GM04503 (cell line): ENCODE measurements around the gene CNGA3.
A peak's percentile ranks its signal among the peaks of the same experiment; 100 is the strongest.

Experiments used
- DNase-seq: peaks from one replicate; pipeline ENCODE4 v3.0.0-alpha.2; 2012; ENCODE audit warnings: low read depth

CNGA3 gene

DNA sequence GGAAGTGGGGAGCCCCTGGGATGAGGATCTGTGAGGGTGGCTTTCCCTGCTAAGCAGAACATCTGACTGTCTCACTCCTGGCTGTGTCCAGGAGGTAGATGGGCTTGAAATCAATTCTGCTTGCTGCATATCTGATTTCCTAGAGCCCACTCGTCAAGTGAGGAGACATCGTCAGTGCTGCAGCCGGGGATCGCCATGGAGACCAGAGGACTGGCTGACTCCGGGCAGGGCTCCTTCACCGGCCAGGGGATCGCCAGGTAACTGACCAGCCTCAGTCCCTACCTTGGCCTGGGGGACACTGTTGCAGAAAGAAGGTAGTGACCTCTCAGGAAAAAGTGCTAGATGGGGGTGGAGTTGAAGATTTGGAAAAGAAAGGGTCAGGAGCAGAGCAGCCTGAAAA, 31.3 kb downstream of the CNGA3 start:
- DNase-seq, result no peak

DNA sequence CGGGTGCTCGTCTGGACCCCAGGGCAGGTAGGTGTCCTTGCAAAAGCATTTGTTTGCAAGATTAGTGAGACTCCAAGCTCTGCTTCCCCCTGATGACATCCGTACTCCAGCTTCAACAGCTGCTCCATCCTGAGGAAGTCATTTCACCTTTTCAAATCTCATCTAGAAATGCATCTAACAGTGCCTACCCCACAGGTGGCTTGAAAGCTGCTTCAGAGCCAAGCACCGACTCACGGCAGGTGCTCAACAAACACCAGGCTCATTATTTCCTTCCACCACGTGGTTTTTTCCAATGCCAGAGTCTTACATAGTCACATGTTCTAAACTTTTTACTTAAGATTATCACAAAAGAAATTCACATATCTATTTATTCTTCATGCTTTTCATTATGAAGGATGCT, 31.9 kb downstream of the CNGA3 start:
- no peak for DNase-seq

- DNase-seq, result peak; percentile 54
These were observed 32.6 kb downstream of the CNGA3 start for GRCh38 chr2:98378901-98379300.

DNA sequence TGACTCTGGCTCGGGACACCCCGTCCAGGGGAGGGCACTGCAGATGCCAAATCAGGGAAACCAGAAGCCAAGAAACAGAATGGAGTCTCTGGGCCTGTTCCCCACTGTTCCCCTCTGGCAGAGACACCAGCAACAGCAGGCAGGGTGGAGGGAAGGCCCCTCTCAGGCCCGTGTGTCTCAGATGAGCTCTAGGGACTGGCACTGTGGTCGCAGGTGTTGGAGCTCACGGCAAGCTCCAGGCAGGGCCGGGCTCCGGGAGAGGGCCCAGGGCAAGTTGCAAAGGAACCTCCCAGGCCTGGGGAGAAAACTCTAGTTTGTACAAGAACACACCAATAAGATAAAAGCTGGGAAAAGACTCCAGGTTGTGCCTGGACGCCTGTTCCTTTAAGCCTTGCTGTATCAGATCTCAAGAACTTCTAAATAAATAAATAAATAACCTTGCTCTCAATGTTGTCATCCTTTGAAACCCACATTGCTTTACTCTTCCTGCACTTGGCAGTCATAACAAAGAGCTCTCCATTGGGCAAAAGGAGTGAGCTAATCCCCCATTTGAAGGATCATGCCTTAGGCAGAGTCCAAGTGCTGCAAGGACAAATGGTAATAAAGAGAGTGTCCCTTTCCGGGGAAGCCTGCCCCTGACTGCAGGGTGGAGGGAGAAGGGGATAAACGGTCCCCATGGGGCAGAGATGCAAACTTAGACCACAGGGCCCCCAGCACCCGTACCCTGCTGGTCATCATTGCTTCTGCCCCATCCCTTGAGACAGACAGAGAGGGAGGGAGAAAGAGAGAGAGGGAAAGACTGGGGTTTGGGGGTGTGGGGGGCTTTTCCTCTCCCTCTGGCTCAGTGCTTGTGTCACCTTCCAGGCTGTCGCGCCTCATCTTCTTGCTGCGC, 33.3 kb downstream of the CNGA3 start:
- DNase-seq, result no peak

GRCh38 chr2:98380203-98380535, 33.9 kb downstream of the CNGA3 start:
- no peak for DNase-seq

- no peak for DNase-seq
These were observed 35.2 kb downstream of the CNGA3 start for GRCh38 chr2:98381494-98381893.

GRCh38 chr2:98382086-98382485, 35.8 kb downstream of the CNGA3 start:
- DNase-seq, result no peak

GRCh38 chr2:98382739-98383138, 36.5 kb downstream of the CNGA3 start:
- DNase-seq, result no peak

DNA sequence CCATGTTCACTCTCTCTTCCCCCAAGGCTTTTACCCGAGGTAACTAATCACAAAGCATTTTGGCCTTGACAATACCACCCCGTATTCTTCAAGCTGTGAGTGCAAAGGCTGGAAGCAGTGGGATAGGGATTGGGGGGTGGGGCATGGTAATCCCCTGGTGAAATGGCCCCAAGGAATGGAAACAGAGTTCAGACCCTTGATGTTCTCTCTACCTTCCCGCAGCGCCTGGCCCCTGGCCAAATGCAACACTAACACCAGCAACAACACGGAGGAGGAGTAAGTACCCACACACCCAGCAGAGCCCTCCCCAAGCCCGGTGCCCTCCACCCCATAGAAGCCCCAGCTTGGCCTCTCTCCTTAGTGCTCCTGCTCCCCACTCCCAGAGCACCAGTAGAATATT, 36.9 kb downstream of the CNGA3 start:
- DNase-seq, result no peak

- no peak for DNase-seq
These were observed 38.9 kb downstream of the CNGA3 start for GRCh38 chr2:98385050-98385699.

GRCh38 chr2:98387478-98387877, 41.2 kb downstream of the CNGA3 start:
- DNase-seq, result no peak

- no peak for DNase-seq
These were observed 41.8 kb downstream of the CNGA3 start for GRCh38 chr2:98388081-98388480.

DNA sequence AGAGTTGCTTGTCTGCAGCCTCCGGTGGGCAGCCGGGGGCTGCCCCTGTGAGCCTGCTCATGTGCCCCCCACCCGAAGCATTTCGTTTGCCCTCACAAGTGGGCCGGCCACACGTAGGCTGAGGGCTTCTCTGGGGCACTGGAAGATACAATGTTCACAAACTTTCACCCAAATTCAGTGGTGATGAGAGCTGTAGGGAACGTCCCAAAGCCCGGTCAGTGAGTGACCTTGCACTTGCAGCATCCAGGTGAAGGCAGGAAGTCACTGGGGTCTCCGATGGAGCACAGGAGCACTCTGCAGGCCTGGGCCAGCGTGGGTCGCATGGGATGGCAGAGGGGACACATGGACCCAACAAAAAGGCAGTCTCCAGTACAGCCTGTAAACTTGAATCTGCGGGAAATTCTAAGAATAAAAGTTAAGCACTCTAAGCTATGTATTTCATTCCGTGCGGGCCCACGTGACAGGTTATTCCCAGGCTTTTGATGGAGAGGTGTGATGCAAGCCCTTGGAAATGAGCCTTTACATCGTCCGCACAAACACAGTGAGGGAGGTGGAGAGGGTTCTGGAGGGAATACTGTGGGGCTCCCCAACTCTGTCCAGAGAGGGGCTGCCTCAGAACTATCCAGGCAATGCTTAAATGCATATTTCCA, 42.5 kb downstream of the CNGA3 start:
- no peak for DNase-seq

DNA sequence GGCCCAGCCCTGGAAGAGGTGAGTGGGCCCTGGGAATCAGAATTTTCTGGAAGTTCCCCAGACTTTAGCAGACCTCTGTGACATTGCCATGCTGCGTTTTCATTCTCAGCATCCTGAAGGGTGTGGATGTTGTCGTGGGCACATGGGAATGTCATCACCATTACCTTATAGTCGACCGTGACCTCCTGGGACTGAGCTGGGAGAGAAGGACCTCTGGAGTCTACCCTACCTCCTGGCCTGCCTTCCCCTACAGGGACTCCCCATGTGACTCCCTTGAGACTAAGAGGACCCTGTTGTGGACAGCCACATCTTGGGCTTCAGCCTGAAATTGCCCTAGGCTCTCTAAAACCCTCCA, 43.0 kb downstream of the CNGA3 start:
- no peak for DNase-seq

- DNase-seq, result no peak
These were observed 44.6 kb downstream of the CNGA3 start for GRCh38 chr2:98390571-98391476.

- no peak for DNase-seq
These were observed 45.5 kb downstream of the CNGA3 start for GRCh38 chr2:98391581-98392270.

DNA sequence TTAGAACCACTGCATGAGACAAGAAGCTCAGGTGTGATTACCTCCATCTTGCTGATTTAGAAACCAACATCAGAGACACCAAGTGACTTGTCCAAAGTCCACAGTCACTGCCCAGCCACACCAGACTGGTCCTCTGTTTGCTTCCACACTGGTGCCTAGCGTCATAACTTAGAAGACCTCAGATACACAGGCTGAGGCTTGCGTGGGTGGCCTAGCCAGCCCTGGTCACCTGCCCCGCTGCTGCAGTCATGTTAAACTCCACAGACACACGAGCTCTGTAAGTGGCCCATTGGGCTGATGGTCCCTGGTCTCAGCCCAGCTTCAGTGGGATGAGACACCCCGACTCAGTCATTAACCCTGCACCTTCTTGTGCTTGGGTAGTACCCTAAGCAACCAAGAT, 47.1 kb downstream of the CNGA3 start:
- no peak for DNase-seq

- no peak for DNase-seq
These were observed 48.4 kb downstream of the CNGA3 start for GRCh38 chr2:98394595-98395153.

GRCh38 chr2:98395977-98396376, 49.7 kb downstream of the CNGA3 start:
- DNase-seq, result no peak

DNA sequence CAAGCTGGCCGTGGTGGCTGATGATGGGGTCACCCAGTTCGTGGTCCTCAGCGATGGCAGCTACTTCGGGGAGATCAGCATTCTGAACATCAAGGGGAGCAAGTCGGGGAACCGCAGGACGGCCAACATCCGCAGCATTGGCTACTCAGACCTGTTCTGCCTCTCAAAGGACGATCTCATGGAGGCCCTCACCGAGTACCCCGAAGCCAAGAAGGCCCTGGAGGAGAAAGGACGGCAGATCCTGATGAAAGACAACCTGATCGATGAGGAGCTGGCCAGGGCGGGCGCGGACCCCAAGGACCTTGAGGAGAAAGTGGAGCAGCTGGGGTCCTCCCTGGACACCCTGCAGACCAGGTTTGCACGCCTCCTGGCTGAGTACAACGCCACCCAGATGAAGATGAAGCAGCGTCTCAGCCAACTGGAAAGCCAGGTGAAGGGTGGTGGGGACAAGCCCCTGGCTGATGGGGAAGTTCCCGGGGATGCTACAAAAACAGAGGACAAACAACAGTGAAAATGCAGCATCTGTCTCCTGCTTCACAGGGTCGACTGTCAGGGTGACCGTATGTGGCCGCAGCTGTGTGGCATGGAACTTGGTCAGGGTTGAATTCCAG, 50.6 kb downstream of the CNGA3 start:
- DNase-seq, result no peak

- no peak for DNase-seq
These were observed 52.9 kb downstream of the CNGA3 start for GRCh38 chr2:98399140-98399539.
